Thyroid gland (tissue), 4 donors: ENCODE measurements around the gene CTPS1.

Source experiments
- CTCF ChIP-seq, 6 experiments: fragments of 200-600 bp in 3 of 6; fragments of 450-650 bp in 3 of 6; sonication (generic) in 3 of 6; IDR thresholded peaks; one replicate each; pipeline ENCODE4 v1.5.1; 2016 to 2019; ENCODE audit warnings: antibody characterized with exemption in 6 of 6, mild to moderate bottlenecking in 2 of 6, inconsistent platforms in 1 of 6, moderate library complexity in 1 of 6
- POLR2A ChIP-seq, 2 donors: fragments of 450-650 bp; IDR thresholded peaks; one replicate each; pipeline ENCODE4 v1.6.1; 2017; ENCODE audit warnings: antibody characterized with exemption in 2 of 2, mild to moderate bottlenecking in 2 of 2, moderate library complexity in 1 of 2

DNA sequence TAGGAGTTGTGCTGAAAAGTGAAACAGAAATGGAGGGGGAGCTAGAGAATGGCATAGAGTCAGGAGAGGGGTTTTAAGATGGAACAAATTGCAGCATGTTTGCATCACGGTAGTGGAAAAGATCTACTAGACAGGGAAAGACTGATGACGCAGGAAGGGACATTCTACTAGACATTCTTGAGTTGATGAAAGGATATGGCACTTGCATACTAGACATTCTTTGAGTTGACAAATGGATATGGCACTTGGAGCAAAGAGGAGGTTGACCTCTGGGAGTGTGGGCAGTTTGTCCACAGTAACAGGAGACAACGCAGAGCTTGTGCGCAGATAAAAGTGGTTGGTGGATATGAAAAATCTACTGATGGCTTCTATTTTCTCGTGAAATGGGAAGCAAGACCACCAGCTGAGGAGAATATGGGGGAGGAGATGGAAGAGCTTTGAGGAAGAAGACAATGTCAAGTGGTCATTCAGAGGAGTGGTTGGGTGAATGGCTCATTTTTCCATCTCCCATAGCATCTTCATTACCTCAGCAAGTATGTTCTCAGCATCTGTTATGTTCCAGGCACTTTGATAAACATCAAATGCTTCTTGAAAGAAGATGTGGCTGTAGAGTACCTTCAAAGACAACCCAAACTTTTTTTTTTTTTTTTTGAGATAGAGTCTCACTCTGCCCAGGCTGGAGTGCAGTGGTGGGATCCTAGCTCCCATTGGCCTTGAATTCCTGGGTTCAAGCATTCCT lies 2.4 kb upstream of the CTPS1 start:
- TF ChIP-seq CTCF (IDR thresholded peaks at IDR 0.05) (no peak), POLR2A (IDR thresholded peaks at IDR 0.05) (no peak)
